ENCODE results near the gene MAEA.

The MAEA gene

DNA sequence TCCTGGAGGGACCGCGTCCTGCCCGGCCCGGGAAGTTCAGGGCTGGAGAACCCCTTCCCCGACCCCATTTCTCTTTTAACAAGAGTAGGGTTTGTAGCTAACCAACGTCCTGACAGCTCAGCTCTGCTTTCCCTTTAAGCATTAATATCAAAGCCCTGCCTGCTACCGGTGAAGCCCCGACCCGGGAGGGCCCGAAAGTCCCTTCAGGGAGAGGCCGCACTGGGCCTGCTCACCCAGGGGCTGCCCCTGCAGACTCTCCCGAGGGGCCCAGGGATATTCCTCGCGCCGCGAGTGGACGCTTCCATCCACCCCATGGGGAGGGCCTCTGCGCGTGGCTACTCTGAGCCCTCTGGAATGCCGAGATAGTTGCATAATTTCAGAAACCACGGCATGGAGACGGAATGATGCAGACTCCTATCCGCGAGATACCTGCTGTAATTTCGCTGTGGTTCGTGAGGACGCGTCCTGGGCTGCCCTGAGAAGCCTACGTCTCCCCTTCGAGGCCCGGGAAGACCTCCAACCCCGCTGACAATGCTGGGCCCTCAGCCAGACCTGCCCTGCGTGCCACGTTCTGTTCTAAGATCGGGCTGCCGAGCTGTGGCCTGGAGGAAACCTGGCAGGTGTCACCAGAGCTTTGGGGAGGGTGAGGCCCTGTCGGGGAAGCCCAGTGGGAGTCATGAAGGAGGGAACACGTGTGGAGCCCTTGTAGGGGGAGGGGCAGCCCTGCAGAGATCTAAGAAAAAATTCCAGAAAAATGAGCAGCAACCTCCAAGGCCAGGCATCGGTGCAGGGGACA, 39.8 kb upstream of the MAEA start:
- DNase-seq (ENCODE audit: low read depth), result no peak

DNA sequence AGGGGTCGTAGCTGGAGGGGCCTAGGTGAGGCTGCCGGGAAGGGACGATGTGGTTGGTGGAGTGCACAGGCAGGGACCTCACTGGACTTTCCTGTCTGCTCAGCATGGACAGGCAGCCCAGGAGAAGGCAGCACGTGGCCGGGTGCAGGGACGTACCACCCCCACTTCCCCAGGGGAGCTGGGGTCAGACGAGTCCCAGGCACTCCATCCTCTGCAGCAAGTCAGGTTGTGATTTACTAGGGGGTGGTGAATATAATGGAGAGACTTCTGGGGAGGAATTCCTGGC, 39.2 kb upstream of the MAEA start:
- no peak for DNase-seq (ENCODE audit: low read depth)

DNA sequence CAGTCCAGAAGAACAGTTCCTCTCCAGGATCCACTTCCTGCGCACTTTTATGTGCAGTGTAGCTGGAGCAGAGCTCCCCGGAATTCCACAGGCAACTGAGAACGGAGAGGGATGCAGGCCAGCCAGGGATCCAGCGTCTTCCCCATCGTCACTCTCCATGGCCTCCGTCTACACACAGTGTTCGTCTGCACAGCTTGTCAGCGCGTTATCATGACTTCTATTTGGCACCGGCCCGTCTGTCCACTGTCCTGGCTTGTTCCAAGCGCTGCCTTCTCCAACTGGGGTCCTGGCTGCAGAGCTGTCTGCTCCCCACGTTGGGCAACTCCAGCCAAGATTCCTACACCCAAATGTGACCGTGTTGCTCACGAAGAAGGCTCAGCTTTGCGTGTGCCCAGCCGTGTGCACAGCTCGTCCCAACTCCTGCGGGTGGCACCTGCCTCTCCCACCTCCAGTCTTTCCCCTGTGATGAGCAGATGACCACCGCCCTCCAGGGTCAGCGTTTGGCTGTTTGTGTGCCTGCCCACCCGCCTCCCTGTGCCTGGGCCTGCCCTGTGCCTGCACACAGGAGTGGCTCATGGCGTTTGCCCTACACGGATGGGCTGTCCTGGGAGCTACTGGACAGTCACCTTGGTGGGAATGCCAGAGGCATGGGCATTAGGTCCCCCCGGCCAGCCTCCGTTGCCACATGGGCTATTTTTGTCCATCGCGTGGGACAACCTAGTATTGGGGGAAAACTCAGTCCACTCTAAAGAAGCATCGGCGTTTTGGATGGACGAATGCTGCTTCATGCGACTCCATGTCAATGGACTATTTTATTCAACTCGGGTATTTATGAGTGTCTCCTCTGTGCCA, 38.5 kb upstream of the MAEA start:
- no peak for DNase-seq (ENCODE audit: low read depth)

DNA sequence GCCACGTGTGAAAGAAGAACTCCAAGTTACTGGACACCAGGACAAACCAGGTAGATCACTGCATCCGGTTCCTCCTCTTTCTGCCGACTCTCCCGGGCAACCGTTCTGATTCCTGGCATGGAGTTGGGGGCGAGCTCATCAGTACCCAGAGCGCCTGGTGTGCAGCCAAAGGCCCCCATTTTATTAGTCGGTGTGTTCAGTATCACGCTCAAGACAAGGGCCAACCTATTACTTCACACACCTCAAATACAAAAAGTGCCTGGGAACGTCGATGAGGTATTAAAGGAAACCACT, 38.0 kb upstream of the MAEA start:
- DNase-seq (ENCODE audit: low read depth), result no peak

DNA sequence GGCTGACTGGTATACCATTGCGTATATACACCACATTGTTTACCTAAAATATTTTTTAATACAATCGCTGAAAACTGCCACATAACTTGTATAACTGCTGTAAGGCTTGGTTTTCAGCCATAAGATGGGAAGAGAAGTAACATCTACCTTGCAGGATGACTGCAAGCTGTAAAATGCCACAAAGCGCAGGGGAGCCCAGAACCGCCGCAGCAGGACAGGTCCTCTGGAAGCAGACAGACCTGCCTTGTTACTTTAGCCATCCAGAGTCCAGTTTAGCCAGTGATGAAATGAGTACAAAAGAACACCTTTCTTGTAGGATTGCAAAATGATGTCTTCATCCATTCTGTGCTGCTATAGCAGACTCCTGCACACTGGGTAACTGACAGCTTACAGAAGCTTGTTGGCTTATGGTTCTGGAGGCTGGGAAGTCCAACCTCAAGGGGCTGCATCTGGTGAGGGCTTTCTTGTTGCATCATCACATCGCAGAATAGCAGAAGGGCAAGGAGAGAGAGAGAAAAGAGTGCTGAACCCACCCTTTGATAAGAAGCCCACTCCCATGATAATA, 36.7 kb upstream of the MAEA start:
- DNase-seq (ENCODE audit: low read depth), result no peak

DNA sequence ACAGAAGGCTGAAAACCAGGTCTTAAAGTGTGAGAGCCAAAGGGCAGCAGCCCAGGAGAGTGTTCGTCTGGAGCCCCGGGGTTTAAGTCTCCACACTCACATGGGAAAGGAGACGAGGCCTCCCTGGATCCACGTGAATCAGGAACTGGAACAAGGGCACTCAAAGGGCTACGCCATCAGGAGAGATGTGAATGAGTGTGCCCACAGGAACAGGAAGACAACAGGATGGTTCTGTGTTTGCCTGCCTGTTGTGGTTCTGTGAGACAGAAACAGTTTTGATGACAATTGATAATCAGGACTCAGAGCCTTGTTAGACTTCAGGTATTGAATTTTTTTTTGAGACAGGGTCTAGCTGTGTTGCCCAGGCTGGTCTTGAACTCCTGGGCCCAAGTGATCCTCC, 35.9 kb upstream of the MAEA start:
- no peak for DNase-seq (ENCODE audit: low read depth)

DNA sequence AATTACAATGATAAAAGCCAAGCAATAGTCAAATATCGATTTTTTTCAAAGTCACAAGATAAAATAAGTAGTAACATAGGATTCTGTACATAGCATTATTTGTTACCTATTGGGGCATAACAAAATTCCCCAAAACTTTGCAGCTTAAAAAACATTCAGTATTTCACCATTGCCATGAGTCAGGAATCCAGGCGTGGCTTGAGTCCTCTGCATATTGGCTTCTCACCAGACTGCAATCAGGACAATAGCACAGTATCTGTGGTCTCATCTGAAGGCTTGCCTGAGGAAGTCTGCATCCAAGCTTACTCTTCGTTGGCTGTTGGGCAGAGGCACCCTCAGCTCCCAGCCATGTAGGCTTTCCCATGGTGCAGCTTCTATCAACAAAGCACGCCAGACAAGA, 34.5 kb upstream of the MAEA start:
- no peak for DNase-seq (ENCODE audit: low read depth)

DNA sequence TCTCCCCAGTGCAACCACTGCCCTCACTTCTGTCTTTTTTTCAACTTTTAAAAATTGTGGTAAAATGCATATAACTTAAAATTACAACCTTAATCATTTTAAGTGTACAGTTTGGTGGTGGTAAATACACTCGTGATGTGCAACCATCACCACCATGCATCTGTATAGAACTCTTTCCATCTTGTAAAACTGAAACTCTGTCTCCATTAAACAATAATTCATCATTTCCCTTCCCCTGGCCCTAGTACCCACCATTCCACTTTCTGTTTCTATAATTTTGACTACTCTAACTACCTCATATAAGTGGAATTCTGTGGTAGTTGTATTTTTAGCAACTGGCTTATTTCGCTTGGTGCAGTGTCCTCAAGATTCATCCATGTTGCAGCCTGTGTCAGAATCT, 34.0 kb upstream of the MAEA start:
- no peak for DNase-seq (ENCODE audit: low read depth)

DNA sequence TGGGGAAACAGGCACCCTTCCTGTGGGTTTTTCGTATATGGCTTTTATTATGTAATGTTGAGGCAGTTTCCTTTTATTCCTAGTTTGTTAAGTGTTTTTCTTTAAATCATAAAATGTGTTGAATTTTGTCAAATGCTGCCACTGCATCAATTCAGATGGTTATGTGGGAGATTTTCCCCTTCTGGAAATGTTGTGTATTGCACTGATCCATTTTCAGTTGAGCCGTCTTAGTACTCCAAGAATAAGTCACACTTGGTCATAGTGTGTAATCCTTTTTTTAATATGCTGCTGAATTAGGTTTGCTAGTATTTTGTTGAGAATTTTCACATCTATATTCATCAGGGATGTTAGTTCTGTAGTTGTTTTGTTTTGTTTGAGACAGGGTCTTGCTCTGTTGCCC, 31.2 kb upstream of the MAEA start:
- DNase-seq (ENCODE audit: low read depth), result no peak

DNA sequence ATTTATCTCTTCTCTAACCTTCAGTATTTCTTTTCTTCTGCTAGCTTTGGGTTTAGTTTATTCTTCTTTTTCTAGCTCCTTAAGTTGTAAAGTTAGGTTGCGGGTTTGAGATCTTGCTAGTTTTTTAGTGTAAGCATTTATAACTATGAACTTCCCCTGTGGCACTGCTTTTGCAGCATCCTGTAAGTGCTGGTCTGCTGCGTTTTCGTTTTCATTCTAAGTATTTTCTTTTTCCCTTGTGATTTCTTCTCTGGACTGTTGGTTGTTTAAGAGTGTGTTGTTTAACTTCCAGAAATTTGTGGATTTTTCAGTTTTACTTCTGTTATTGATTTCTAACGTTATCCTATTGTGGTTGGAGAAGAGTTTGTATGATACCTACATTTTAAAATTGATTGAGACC, 29.7 kb upstream of the MAEA start:
- no peak for DNase-seq (ENCODE audit: low read depth)

DNA sequence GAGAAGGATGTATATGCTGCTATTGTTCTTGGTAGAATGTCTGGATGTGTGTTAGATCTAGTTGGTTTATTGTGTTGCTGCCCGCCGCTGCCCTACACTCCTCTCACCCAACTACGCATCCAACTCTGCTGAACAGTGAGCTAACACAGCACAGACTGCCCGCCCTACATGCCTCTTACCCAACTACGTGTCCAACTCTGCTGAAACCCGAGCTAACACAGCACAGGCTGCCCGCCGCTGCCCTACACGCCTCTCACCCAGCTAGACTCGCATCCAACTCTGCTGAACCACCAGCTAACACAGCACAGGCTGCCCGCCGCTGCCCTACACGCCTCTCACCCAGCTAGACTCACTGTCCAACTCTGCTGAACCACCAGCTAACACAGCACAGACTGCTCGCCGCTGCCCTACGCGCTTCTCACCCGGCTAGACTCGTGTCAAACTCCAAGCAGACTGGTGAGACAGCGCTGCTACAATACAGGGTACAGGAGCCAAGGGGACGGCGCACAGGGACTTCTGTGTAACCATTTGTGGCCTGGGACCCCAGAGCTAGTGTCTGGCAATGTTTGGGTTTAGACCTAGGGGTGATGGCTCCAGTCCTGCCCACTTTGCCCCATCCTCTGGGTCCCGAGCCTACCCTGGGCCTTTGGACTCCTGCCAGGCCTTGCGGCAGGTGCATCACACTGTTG, 29.1 kb upstream of the MAEA start:
- no peak for DNase-seq (ENCODE audit: low read depth)

DNA sequence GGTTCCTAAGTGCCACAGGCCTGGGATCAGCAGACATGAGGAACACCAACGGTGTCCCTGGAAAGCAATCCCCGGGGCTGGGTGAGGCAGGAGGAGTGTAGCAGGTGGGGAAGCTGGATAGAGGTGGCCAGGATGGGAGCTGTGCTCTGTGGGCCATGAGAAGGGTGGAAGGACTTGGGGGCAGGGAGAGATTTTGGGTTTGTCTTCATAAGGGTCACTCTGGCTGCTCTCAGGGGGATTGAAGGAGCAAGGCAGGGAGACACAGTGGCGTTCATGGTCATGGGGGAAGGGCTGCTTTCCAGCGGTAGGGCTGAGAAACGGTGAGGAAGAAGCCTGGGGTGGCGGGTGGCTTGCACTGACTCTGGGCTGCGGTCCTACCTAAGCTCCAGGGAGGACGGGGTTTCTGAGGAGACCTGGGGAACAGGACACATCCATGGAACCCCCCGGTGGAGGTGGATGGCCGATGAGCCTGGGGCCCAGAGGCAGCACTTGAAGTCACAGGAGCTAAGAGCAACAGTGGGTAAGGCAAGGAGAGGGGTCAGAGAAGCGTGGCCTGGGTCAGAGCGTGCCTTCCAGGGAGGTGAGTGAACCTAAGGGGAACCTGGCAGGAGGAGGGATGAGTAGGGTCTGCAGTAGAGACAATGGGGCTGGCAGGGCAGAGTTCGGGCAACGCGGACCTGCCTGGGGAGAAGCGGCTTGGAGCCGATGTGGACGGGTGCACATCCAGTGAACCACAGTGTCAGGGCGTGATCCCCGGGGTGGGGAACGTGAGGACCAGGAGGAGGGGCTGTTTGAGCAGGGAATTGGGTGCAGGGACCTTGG, 28.4 kb upstream of the MAEA start:
- no peak for DNase-seq (ENCODE audit: low read depth)

DNA sequence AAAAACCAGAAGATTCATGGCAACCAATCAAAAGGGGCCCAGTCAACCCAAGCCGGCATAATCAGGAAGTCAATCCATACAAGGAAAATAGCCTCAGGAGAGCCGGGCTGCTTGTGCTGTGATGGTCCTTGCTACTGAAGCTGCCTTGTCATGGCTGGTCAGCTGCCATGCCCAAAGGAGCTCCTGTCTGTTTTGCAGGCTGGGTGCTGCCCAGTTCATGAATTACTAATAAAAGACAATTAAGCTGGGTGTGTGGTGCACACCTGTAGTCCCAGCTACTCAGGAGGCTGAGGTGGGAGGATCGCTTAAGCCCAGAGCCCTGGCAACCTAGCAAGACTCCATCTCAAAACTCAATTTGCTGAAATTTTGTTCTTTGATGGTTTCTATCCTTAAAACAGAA, 24.7 kb upstream of the MAEA start:
- DNase-seq (ENCODE audit: low read depth), result no peak

DNA sequence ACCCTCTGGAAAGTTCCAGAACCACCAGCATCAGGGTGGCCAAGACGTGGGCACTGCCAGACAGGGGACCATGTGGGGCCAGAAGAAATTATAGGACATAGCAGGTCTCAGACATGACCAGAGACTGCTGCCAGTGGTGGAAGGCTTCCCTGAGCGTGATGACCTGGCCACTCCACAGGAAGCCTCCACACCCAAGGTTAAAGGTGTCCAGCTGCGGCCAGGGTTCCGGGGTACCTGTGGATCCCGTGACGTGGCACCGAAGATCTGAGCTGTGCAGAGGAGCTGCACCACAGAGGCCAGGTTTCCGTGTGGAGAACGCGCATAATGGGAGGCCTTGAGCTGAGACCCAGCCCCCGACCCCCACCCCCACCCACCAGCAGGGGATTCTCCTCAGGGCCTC, 24.3 kb upstream of the MAEA start:
- no peak for DNase-seq (ENCODE audit: low read depth)

DNA sequence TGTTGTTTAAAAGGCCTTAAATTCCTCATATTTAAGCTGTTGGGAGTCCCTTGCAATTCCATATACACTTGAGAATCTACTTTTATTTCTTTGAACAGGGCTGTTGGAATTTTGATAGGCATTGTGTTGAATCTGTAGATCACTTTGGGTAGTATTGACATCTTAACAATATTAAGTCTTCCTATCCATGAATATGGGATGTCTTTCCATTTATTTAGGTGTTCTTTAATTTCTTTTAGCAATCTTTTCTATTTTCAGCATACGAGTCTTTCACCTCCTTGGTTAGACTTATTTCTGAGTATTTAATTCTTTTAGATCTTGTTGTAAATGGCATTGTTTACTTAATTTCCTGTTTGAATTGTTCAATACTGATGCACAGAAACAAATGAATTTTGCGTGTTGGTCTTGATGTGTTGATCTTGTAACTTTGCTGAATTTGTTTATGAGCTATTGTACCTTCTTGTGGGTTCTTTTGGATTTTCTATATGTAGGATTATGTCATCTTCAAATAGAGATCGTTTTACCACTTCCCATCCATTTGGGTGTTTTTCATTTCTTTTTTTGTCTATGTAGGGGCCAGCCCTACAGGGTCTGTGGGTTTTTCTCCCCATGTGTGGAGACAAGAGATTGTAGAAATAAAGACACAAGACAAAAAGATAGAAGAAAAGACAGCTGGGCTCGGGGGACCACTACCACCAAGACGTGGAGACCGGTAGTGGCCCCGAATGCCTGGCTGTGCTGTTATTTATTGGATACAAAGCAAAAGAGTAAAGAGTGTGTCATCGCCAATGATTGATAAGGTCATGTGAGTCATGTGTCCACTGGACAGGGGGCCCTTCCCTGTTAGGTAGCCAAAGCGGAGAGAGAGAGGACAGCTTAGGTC, 22.6 kb upstream of the MAEA start:
- DNase-seq (ENCODE audit: low read depth), result no peak

DNA sequence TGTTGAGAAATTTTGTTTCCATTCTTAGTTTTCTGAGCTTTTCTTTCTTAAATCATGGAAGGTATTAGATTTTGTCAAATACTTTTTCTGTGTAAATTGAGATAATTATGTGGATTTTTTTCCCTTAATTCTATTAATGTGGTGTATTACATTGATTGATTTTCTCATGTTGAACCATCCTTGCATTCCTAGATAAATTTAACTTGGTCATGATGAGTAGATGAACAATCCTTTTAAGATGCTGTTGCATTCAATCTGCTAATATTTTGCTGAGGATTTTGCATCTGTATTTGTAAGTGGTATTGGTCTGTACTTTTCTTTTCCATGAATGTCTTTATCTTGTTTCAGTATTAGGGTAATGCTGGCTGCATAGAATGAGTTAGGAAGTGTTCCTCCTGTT, 20.5 kb upstream of the MAEA start:
- DNase-seq (ENCODE audit: low read depth), result no peak

DNA sequence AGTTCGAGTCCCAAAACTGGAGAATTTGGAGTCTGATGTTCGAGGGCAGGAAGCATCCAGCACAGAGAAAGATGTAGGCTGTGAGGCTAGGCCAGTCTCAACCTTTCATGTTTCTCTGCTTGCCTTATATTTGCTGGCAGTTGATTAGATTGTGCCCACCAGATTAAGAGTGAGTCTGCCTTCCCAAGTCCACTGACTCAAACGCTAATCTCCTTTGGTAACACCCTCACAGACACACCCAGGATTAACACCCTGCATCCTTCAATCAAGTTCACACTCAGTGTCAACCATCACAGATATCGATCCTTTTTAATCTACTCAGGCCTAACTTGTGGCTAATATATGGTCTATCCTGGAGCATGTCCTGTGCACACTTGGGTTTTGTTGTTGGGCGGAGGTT, 18.0 kb upstream of the MAEA start:
- no peak for DNase-seq (ENCODE audit: low read depth)

DNA sequence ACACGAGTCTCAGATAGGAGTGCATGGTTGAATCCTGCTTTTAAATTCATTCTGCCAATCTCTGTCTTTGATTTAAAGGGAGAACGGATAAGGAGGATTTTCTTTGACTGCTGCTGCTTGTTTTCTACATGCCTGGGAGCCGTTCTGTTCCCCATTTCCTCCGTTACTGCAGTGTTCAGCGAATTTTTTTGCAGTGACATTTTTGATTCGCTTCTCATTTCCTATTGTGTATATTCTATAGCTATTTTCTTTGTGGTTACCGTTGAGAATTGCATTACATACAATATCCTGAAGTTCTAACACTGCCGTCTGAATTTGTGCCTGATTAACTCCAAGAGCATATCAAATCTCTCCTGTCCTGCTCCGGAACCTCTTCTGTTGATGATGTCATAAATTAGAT, 14.8 kb upstream of the MAEA start:
- no peak for DNase-seq (ENCODE audit: low read depth)

DNA sequence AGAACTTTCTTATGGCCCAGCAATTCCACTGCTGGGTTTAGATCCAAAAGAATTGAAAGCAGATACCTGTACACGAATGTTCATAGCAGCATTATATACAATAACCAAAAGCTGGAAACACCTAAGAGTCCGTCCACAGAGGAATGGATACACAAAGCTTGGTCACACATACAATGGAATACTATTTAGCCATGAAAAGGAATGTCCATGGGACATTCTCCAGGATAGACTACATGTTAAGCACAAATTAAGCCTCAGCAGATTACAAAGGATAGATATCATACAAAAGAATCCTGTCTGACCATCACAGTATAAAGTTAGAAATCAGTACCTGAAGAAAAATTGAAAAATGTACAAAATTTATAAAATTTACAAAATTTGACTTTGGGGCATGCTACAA, 12.7 kb upstream of the MAEA start:
- no peak for DNase-seq (ENCODE audit: low read depth)

DNA sequence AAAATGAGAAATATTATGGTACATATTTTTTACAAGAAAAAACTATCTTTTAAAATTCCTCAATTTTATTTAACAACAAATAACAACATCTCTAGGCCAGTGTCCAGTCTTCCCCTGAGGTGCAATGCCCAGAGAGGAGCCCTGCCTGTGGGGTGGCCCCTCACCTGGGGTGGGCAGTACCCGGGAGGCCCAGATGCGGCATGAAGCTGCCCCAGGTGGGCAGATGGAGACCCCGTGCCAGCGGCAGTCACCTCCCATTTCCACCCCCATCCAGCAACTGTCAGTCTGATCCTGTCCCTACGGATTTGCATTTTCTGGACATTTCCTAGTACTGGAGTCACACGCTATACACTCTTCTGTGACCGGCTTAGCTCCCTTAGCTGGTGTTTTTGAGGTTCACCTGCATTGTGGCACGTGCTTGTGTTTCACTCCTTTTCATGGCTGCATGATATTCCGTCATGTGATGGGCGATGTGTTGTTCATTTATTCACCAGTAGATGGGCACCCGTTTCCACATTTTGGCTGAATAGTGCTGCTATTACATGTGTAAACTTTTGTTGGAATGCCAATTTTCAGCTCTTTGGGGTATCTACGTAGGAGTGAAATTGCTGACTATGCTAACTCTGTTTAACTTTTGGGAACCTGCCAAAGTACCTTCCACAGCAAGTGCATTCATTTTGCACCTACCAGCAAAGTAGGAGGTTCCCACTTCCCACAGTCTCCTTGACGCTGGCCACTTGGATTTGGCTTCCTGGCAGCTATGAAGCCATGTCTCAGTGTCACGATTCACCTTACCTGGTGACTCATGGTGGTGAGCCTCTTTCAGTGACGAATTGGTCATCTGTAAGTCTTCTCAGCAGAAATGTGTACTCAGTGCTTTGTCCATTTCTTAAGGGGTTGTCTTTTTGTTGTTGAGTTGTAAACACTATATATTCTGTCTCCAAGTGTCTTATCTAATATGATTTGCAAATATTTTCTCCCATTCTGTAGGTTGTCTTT, 11.7 kb upstream of the MAEA start:
- DNase-seq (ENCODE audit: low read depth), result no peak

All from GM04503 (cell line).